Measurements from ENCODE around the gene NDST4. TPM values are rescaled to one million over a fixed set of nuclear protein-coding genes. Genes with fewer than 3 reads are reported as not detected.

Gene NDST4
- polyA plus RNA-seq, 1 donor (not counting 4 experiments of a cell fraction or from before 2014, with no cell fraction given) = not detected

DNA sequence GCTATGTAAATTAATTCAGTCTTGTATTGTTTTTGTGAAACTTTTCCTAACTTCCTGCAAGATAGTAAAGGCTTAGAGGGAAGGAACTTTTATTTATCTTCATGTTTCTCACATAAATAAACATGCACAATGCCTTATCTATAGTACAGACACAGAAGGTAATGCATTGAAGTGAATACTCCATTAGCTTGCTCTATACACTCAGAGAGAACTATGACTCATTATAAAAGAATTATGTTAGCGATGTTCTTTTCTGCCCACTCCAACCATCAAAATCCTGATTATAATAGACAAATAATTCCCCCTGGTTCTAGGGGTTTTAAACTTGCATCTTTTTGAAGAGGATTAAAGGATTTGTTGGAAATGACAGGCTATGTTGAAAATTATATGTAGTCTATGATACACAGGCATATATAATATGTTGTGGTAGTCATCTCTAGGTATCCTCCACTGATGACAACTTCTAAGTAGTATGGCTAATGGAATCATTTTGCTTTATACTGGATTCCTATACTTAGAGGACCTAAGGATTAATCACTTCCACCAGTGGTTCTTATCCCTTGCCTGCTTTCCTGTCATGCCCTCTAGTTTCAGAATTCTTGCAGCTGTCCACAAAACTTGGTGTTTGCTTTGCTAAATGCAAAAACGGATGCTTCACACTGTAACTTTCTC is 115.7 kb downstream of the NDST4 start:
- dilution Hi-C loops (cut with MboI; ENCODE audit: extremely low pct_ligation_motif_present, low sequenced_read_pairs) = no loop called here
- no peaks in the 10 kb centered on the region for H3K36me3 ChIP-seq (ENCODE audit: control insufficient read depth in 2 of 2, extremely low read depth in 1 of 2, insufficient read depth in 2 of 2, low read length in 2 of 2)
- H3K9me1 ChIP-seq (ENCODE audit: control insufficient read depth, extremely low read depth, insufficient read depth, low read length) = no peaks in the 10 kb centered on the region
- H3K4me1 ChIP-seq (ENCODE audit: control insufficient read depth, extremely low read depth, insufficient read depth, low read length) = no peaks in the 10 kb centered on the region
- H3K4me2 ChIP-seq (ENCODE audit: control insufficient read depth, extremely low read depth, insufficient read depth, low read depth, low read length) = no peak overlapping the region
- no peaks in the 10 kb centered on the region for H4K20me1 ChIP-seq (ENCODE audit: control insufficient read depth, extremely low read depth, insufficient read depth, low read length)
- H3K4me3 ChIP-seq (ENCODE audit: control insufficient read depth in 2 of 3, extremely low read depth in 1 of 3, insufficient read depth in 2 of 3, low read depth in 1 of 3, low read length in 3 of 3) = no peak overlapping the region
- H3K27me3 ChIP-seq (ENCODE audit: control insufficient read depth, extremely low read depth, insufficient read depth, low read length) = no peaks in the 10 kb centered on the region
- H3K79me2 ChIP-seq (ENCODE audit: control insufficient read depth, insufficient read depth, low read length) = no peaks in the 10 kb centered on the region
- no peaks in the 10 kb centered on the region for H3K9me3 ChIP-seq (ENCODE audit: control insufficient read depth, low read depth, low read length)
- no peak for TF ChIP-seq EZH2 (IDR thresholded peaks at IDR 0.05; ENCODE audit: low read length)
- TF ChIP-seq, protein P1, sequence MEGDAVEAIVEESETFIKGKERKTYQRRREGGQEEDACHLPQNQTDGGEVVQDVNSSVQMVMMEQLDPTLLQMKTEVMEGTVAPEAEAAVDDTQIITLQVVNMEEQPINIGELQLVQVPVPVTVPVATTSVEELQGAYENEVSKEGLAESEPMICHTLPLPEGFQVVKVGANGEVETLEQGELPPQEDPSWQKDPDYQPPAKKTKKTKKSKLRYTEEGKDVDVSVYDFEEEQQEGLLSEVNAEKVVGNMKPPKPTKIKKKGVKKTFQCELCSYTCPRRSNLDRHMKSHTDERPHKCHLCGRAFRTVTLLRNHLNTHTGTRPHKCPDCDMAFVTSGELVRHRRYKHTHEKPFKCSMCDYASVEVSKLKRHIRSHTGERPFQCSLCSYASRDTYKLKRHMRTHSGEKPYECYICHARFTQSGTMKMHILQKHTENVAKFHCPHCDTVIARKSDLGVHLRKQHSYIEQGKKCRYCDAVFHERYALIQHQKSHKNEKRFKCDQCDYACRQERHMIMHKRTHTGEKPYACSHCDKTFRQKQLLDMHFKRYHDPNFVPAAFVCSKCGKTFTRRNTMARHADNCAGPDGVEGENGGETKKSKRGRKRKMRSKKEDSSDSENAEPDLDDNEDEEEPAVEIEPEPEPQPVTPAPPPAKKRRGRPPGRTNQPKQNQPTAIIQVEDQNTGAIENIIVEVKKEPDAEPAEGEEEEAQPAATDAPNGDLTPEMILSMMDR (optimal IDR thresholded peaks at IDR 0.05 in 1 of 3, IDR thresholded peaks at IDR 0.05 in 1 of 3, conservative IDR thresholded peaks at IDR 0.05 in 1 of 3; ENCODE audit: extremely low read depth in 1 of 3, insufficient read depth in 2 of 3, low read length in 3 of 3) = no peak
- FAIRE-seq (no peak), DNase-seq (ENCODE audit: low read depth, low spot score) (no peak)
- H2AFZ ChIP-seq (ENCODE audit: control insufficient read depth, low read length) = no peak overlapping the region
- H3K27ac ChIP-seq (ENCODE audit: control insufficient read depth, insufficient read depth, low read length) = no peak overlapping the region
- H3K9ac ChIP-seq (ENCODE audit: control insufficient read depth, extremely low read depth, insufficient read depth, low read length) = no peak overlapping the region

DNA sequence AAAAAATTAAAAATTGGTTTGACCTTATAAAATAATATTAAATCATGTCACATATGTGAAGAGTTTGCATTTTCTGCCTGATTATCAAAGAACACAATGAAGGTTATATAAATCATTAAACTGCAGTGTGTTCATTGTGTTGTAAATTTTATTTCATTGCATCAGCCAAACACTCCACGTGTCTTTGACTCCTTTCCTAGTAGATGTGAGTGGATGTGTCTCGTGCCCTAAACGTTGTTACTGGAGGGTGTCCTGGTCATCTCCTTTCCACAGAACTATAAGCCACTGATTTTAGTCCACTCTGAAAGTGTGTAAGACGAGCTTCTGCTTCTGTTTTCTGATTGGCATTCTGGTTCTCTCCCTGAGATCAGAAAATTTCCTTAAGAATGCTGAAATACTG is 127.3 kb downstream of the NDST4 start:
- Histone ChIP-seq H4K20me1 (ENCODE audit: control insufficient read depth, extremely low read depth, insufficient read depth, low read length) (no peaks in the 10 kb centered on the region), H3K9me3 (ENCODE audit: control insufficient read depth, low read depth, low read length) (no peaks in the 10 kb centered on the region), H3K4me2 (ENCODE audit: control insufficient read depth, extremely low read depth, insufficient read depth, low read depth, low read length) (no peak overlapping the region), H3K9ac (ENCODE audit: control insufficient read depth, extremely low read depth, insufficient read depth, low read length) (no peak overlapping the region), H3K79me2 (ENCODE audit: control insufficient read depth, insufficient read depth, low read length) (no peaks in the 10 kb centered on the region), H3K4me3 (ENCODE audit: control insufficient read depth in 2 of 3, extremely low read depth in 1 of 3, insufficient read depth in 2 of 3, low read depth in 1 of 3, low read length in 3 of 3) (no peak overlapping the region), H3K27me3 (ENCODE audit: control insufficient read depth, extremely low read depth, insufficient read depth, low read length) (no peaks in the 10 kb centered on the region), H3K9me1 (ENCODE audit: control insufficient read depth, extremely low read depth, insufficient read depth, low read length) (no peaks in the 10 kb centered on the region), H3K36me3 (ENCODE audit: control insufficient read depth in 2 of 2, extremely low read depth in 1 of 2, insufficient read depth in 2 of 2, low read length in 2 of 2) (no peaks in the 10 kb centered on the region), H3K27ac (ENCODE audit: control insufficient read depth, insufficient read depth, low read length) (no peak overlapping the region), H3K4me1 (ENCODE audit: control insufficient read depth, extremely low read depth, insufficient read depth, low read length) (no peaks in the 10 kb centered on the region), H2AFZ (ENCODE audit: control insufficient read depth, low read length) (no peak overlapping the region)
- dilution Hi-C loops (cut with MboI; ENCODE audit: extremely low pct_ligation_motif_present, low sequenced_read_pairs) = no loop called here
- FAIRE-seq = no peak
- no peak for DNase-seq (ENCODE audit: low read depth, low spot score)
- TF ChIP-seq, protein P1 (optimal IDR thresholded peaks at IDR 0.05 in 1 of 3, IDR thresholded peaks at IDR 0.05 in 1 of 3, conservative IDR thresholded peaks at IDR 0.05 in 1 of 3; ENCODE audit: extremely low read depth in 1 of 3, insufficient read depth in 2 of 3, low read length in 3 of 3) = no peak
- no peak for TF ChIP-seq EZH2 (IDR thresholded peaks at IDR 0.05; ENCODE audit: low read length)

Data from keratinocyte (primary cell).